Measurements from ENCODE around the gene B4GALT3. TPM values are rescaled to one million over a fixed set of nuclear protein-coding genes. Genes with fewer than 3 reads are reported as not detected.

The B4GALT3 gene
- total and polyA plus RNA-seq, 9 of the 15 experiments (the other 6 are each of a cell fraction or from before 2014, with no cell fraction given), result 31.2 to 103 (median 46.1) TPM

- no peak; the same call in 1 of the 2 replicates for TF ChIP-seq ZNF592 (IDR thresholded peaks at IDR 0.05)
- no peak for TF ChIP-seq TFE3 (CRISPR knock-in tag; IDR thresholded peaks at IDR 0.05)
- TF ChIP-seq ARID1B (IDR thresholded peaks at IDR 0.05), result no peak
- TF ChIP-seq TSHZ1 (CRISPR knock-in tag; IDR thresholded peaks at IDR 0.05), result no peak
- 0 out of 2 replicates have a peak, but pooled peaks have one; percentile 35 for TF ChIP-seq JUN (IDR thresholded peaks at IDR 0.05; ENCODE audit: borderline replicate concordance, low read depth, low read length)
- TF ChIP-seq JUN (CRISPR knock-in tag; IDR thresholded peaks at IDR 0.05; ENCODE audit: borderline replicate concordance), result no peak
- no peak for TF ChIP-seq ZNF551 (CRISPR knock-in tag; IDR thresholded peaks at IDR 0.05)
- TF ChIP-seq ZNF444 (CRISPR knock-in tag; IDR thresholded peaks at IDR 0.05), result no peak
- TF ChIP-seq ZNF175 (CRISPR knock-in tag; IDR thresholded peaks at IDR 0.05; ENCODE audit: low read depth), result peak; percentile 73; the same call in 1 of the 2 replicates
- peak; percentile 87 for TF ChIP-seq CXXC5 (CRISPR knock-in tag; IDR thresholded peaks at IDR 0.05)
- no peak for TF ChIP-seq RFX7 (CRISPR knock-in tag; IDR thresholded peaks at IDR 0.05)
- no peak for TF ChIP-seq CHD2 (IDR thresholded peaks at IDR 0.05; ENCODE audit: low read depth, low read length)
- peak in 1 of 2 experiments; percentile 9; a peak in 1 of 4 replicates for TF ChIP-seq FOXA3 (CRISPR knock-in tag; conservative IDR thresholded peaks at IDR 0.05 in 1 of 2, IDR thresholded peaks at IDR 0.05 in 1 of 2)
- peak; percentile 95 for TF ChIP-seq ETS1 (conservative IDR thresholded peaks at IDR 0.05; ENCODE audit: control insufficient read depth, low read depth, low read length)
Measured at GRCh38 chr1:161201836-161202712, 24.8 kb upstream of the B4GALT3 start, which contains the start of gene NDUFS2 (continued).

Data from K562 (cell line).